Measurements from ENCODE around the gene CDH4.
"Not testable (repeated sequence)": the region's sequence is repeated elsewhere in the genome, so short reads cannot be mapped to it uniquely, and the experiment has no call there.

- TF ChIP-seq POLR2A (IDR thresholded peaks at IDR 0.05); CTCF (IDR thresholded peaks at IDR 0.05 in 8 of 11, conservative IDR thresholded peaks at IDR 0.05 in 3 of 11): not testable (repeated sequence)
Observed at GRCh38 chr20:61854538-61854937, 602.5 kb downstream of the CDH4 start.
